Mesenchymal stem cell (in vitro differentiated cells and primary cell): ENCODE results near the gene RRP1B.
"Not testable (repeated sequence)": the region's sequence is repeated elsewhere in the genome, so short reads cannot be mapped to it uniquely, and the experiment has no call there.

Source experiments
- DNase-seq: peaks from one replicate; pipeline ENCODE4 v3.0.0-alpha.2; 2013
- H2AFZ ChIP-seq: one replicate; pipeline ENCODE4 v1.6.1; 2013; ENCODE audit warnings: low read depth, mild to moderate bottlenecking, control low read depth, inconsistent platforms, low read length, moderate library complexity
- H2AK5ac ChIP-seq: 2 replicates; pipeline ENCODE4 v1.6.1; 2013; ENCODE audit warnings: low read length, moderate library complexity, mild to moderate bottlenecking, inconsistent platforms; ENCODE audit not compliant: severe bottlenecking
- H2BK120ac ChIP-seq: one replicate; pipeline ENCODE4 v1.6.1; 2013; ENCODE audit warnings: low read depth, mild to moderate bottlenecking, inconsistent platforms, low read length, moderate library complexity
- H2BK12ac ChIP-seq, 2 experiments: one replicate each; pipeline ENCODE4 v1.6.1; 2013; ENCODE audit warnings: inconsistent platforms in 2 of 2, low read length in 2 of 2, mild to moderate bottlenecking in 2 of 2, moderate library complexity in 2 of 2, control low read depth in 1 of 2
- H2BK15ac ChIP-seq: one replicate; pipeline ENCODE4 v1.6.1; 2013; ENCODE audit warnings: mild to moderate bottlenecking, low read depth, inconsistent platforms; ENCODE audit not compliant: poor library complexity, severe bottlenecking
- H2BK5ac ChIP-seq: 2 replicates; pipeline ENCODE4 v1.6.1; 2013; ENCODE audit warnings: low read depth, mild to moderate bottlenecking, low read length, control low read depth, inconsistent platforms; ENCODE audit not compliant: poor library complexity, severe bottlenecking
- H3K14ac ChIP-seq, 2 experiments: one replicate each; pipeline ENCODE4 v1.6.1; 2013; ENCODE audit warnings: inconsistent platforms in 2 of 2, low read length in 2 of 2, control low read depth in 1 of 2, mild to moderate bottlenecking in 1 of 2, moderate library complexity in 1 of 2
- H3K18ac ChIP-seq, 2 experiments: one replicate each; pipeline ENCODE4 v1.6.1; 2013; ENCODE audit warnings: inconsistent platforms in 2 of 2, low read length in 2 of 2, control low read depth in 1 of 2, low read depth in 1 of 2, mild to moderate bottlenecking in 1 of 2
- H3K23ac ChIP-seq, 2 experiments: one replicate each; pipeline ENCODE4 v1.6.1; 2013; ENCODE audit warnings: inconsistent platforms in 2 of 2, low read length in 2 of 2, mild to moderate bottlenecking in 2 of 2, moderate library complexity in 2 of 2, control low read depth in 1 of 2
- H3K27ac ChIP-seq: 2 replicates; pipeline ENCODE4 v1.5.1; 2013; ENCODE audit warnings: mild to moderate bottlenecking, moderate library complexity, low read length, control low read depth, inconsistent platforms; ENCODE audit not compliant: poor library complexity, severe bottlenecking
- H3K27me3 ChIP-seq, 2 experiments: 2 replicates each; pipeline versions ENCODE4 v1.6.1 to v1.7.0; 2013; ENCODE audit warnings: low read length in 2 of 2, mild to moderate bottlenecking in 2 of 2, moderate library complexity in 2 of 2, control low read depth in 1 of 2, inconsistent platforms in 1 of 2; ENCODE audit not compliant: control insufficient read depth in 1 of 2, insufficient read depth in 1 of 2
- H3K36me3 ChIP-seq, 2 experiments: 2 replicates each; pipeline versions ENCODE4 v1.6.1 to v1.7.0; 2013; ENCODE audit warnings: low read length in 2 of 2, control low read depth in 1 of 2, inconsistent platforms in 1 of 2, low read depth in 1 of 2, mild to moderate bottlenecking in 1 of 2; ENCODE audit not compliant: insufficient read depth in 2 of 2, control insufficient read depth in 1 of 2
- H3K4ac ChIP-seq, 2 experiments: one replicate each; pipeline ENCODE4 v1.6.1; 2013; ENCODE audit warnings: inconsistent platforms in 2 of 2, low read length in 2 of 2, mild to moderate bottlenecking in 2 of 2, moderate library complexity in 2 of 2, control low read depth in 1 of 2, low read depth in 1 of 2
- H3K4me1 ChIP-seq: 2 replicates; pipeline ENCODE4 v1.6.1; 2013; ENCODE audit warnings: low read depth, low read length, control low read depth; ENCODE audit not compliant: control insufficient read depth, insufficient read depth
- H3K4me2 ChIP-seq: 2 replicates; pipeline ENCODE4 v1.6.1; 2013; ENCODE audit warnings: low read length, mild to moderate bottlenecking, inconsistent platforms; ENCODE audit not compliant: poor library complexity, severe bottlenecking
- H3K4me3 ChIP-seq, 2 experiments: 2 replicates each; pipeline versions ENCODE4 v1.5.1 to v1.7.0; 2013; ENCODE audit warnings: low read length in 2 of 2, mild to moderate bottlenecking in 2 of 2, control low read depth in 1 of 2, low read depth in 1 of 2; ENCODE audit not compliant: insufficient read depth in 1 of 2
- H3K79me1 ChIP-seq: replicated peaks from 2 replicates; pipeline ENCODE4 v1.6.1; 2013; ENCODE audit warnings: mild to moderate bottlenecking, control low read depth, low read length, inconsistent platforms; ENCODE audit not compliant: poor library complexity, severe bottlenecking
- H3K9ac ChIP-seq: 2 replicates; pipeline ENCODE4 v1.7.0; 2013; ENCODE audit warnings: mild to moderate bottlenecking, low read length, moderate library complexity
- H3K9me3 ChIP-seq: 2 replicates; pipeline ENCODE4 v1.7.0; 2013; ENCODE audit warnings: mild to moderate bottlenecking, low read length; ENCODE audit not compliant: control insufficient read depth
- H4K8ac ChIP-seq: one replicate; pipeline ENCODE4 v1.6.1; 2013; ENCODE audit warnings: inconsistent platforms, mild to moderate bottlenecking, low read length, moderate library complexity
- H4K91ac ChIP-seq: one replicate; pipeline ENCODE4 v1.6.1; 2013; ENCODE audit warnings: mild to moderate bottlenecking, low read length, inconsistent platforms
- WGBS: methylation state at CpG from one replicate; pipeline ENCODE4 v1.1.7; 2013; ENCODE audit warnings: mixed read lengths; 5-methylcytosine and 5-hydroxymethylcytosine counted together

RRP1B gene

GRCh38 chr21:43680421-43680820, 21.1 kb downstream of the RRP1B start:
- H3K14ac ChIP-seq, H3K18ac ChIP-seq, H4K8ac ChIP-seq, H3K4ac ChIP-seq, H3K9ac ChIP-seq, H2BK5ac ChIP-seq, H2BK120ac ChIP-seq, H4K91ac ChIP-seq, DNase-seq, H2AK5ac ChIP-seq, H2BK15ac ChIP-seq, H3K23ac ChIP-seq, H2BK12ac ChIP-seq, H2AFZ ChIP-seq, H3K9me3 ChIP-seq, H3K4me3 ChIP-seq, H3K27me3 ChIP-seq, H3K4me1 ChIP-seq, H3K4me2 ChIP-seq, H3K27ac ChIP-seq: not testable (repeated sequence)
- WGBS: 91% methylated on average over 6 of the region's 6 CpGs
- peaks cover 36 to 65% of the 10 kb centered on the region in 2 experiments for H3K36me3 ChIP-seq
- H3K79me1 ChIP-seq: peaks cover 18% of the 10 kb centered on the region

GRCh38 chr21:43681650-43682049, 22.3 kb downstream of the RRP1B start:
- Histone ChIP-seq H4K91ac (no peak overlapping the region), H3K4ac (no peak overlapping the region), H2BK12ac (no peak overlapping the region), H2AFZ (no peak overlapping the region), H3K4me3 (no peak overlapping the region), H2BK5ac (no peak overlapping the region), H4K8ac (no peak overlapping the region), H3K4me1 (no peaks in the 10 kb centered on the region), H2BK15ac (no peak overlapping the region), H3K18ac (no peak overlapping the region), H3K27me3 (no peaks in the 10 kb centered on the region), H3K27ac (no peak overlapping the region), H2AK5ac (no peak overlapping the region), H3K9me3 (no peaks in the 10 kb centered on the region), H3K36me3 (peaks cover 39 to 69% of the 10 kb centered on the region in 2 experiments), H3K14ac (no peak overlapping the region), H3K79me1 (peaks cover 12% of the 10 kb centered on the region), H3K23ac (no peak overlapping the region), H3K9ac (no peak overlapping the region), H3K4me2 (no peak overlapping the region), H2BK120ac (no peak overlapping the region)
- WGBS: 95% methylated on average over 6 of the region's 6 CpGs
- no peak for DNase-seq

- no peak overlapping the region for H2AK5ac ChIP-seq
- H3K23ac ChIP-seq: no peak overlapping the region
- H3K27me3 ChIP-seq: no peaks in the 10 kb centered on the region
- no peaks in the 10 kb centered on the region for H3K9me3 ChIP-seq
- no peak overlapping the region for H3K18ac ChIP-seq
- no peak overlapping the region for H3K4ac ChIP-seq
- H3K27ac ChIP-seq: no peak overlapping the region
- no peak overlapping the region for H2BK12ac ChIP-seq
- H4K8ac ChIP-seq: no peak overlapping the region
- no peak overlapping the region for H3K4me2 ChIP-seq
- no peaks in the 10 kb centered on the region for H3K4me1 ChIP-seq
- peaks cover 60 to 76% of the 10 kb centered on the region in 2 experiments for H3K36me3 ChIP-seq
- no peak overlapping the region for H3K14ac ChIP-seq
- no peak overlapping the region for H2AFZ ChIP-seq
- no peak overlapping the region for H2BK15ac ChIP-seq
- peaks cover 19% of the 10 kb centered on the region for H3K79me1 ChIP-seq
- H4K91ac ChIP-seq: no peak overlapping the region
- no peak overlapping the region for H3K9ac ChIP-seq
- 92% methylated on average over 3 of the region's 3 CpGs for WGBS
- H2BK120ac ChIP-seq: no peak overlapping the region
- H3K4me3 ChIP-seq: no peak overlapping the region
- no peak overlapping the region for H2BK5ac ChIP-seq
- DNase-seq: no peak
Observed at GRCh38 chr21:43684424-43684823, 25.1 kb downstream of the RRP1B start.

- H3K4me1 ChIP-seq: no peaks in the 10 kb centered on the region
- no peak overlapping the region for H2AFZ ChIP-seq
- H2BK12ac ChIP-seq: no peak overlapping the region
- 96% methylated on average over 21 of the region's 21 CpGs for WGBS
- no peak overlapping the region for H3K18ac ChIP-seq
- H3K14ac ChIP-seq: no peak overlapping the region
- no peak overlapping the region for H4K8ac ChIP-seq
- H3K4me3 ChIP-seq: no peak overlapping the region
- H3K36me3 ChIP-seq: peaks cover 82 to 90% of the 10 kb centered on the region in 2 experiments
- no peaks in the 10 kb centered on the region for H3K27me3 ChIP-seq
- peaks cover 18% of the 10 kb centered on the region for H3K79me1 ChIP-seq
- no peak overlapping the region for H2BK15ac ChIP-seq
- no peak for DNase-seq
- no peak overlapping the region for H2BK5ac ChIP-seq
- no peak overlapping the region for H4K91ac ChIP-seq
- H3K4ac ChIP-seq: no peak overlapping the region
- no peak overlapping the region for H3K4me2 ChIP-seq
- H2AK5ac ChIP-seq: no peak overlapping the region
- H3K9me3 ChIP-seq: no peaks in the 10 kb centered on the region
- H3K23ac ChIP-seq: no peak overlapping the region
- no peak overlapping the region for H2BK120ac ChIP-seq
- no peak overlapping the region for H3K9ac ChIP-seq
- no peak overlapping the region for H3K27ac ChIP-seq
Observed at GRCh38 chr21:43686811-43687565, 27.6 kb downstream of the RRP1B start.
